ENCODE data around the gene NFIX. TPM values are rescaled to one million over a fixed set of nuclear protein-coding genes. Genes with fewer than 3 reads are reported as not detected.

NFIX gene
- total and polyA plus RNA-seq, 9 of the 15 experiments (the other 6 are each of a cell fraction or from before 2014, with no cell fraction given): 0.28 to 26.8 (median 5.4) TPM

DNA sequence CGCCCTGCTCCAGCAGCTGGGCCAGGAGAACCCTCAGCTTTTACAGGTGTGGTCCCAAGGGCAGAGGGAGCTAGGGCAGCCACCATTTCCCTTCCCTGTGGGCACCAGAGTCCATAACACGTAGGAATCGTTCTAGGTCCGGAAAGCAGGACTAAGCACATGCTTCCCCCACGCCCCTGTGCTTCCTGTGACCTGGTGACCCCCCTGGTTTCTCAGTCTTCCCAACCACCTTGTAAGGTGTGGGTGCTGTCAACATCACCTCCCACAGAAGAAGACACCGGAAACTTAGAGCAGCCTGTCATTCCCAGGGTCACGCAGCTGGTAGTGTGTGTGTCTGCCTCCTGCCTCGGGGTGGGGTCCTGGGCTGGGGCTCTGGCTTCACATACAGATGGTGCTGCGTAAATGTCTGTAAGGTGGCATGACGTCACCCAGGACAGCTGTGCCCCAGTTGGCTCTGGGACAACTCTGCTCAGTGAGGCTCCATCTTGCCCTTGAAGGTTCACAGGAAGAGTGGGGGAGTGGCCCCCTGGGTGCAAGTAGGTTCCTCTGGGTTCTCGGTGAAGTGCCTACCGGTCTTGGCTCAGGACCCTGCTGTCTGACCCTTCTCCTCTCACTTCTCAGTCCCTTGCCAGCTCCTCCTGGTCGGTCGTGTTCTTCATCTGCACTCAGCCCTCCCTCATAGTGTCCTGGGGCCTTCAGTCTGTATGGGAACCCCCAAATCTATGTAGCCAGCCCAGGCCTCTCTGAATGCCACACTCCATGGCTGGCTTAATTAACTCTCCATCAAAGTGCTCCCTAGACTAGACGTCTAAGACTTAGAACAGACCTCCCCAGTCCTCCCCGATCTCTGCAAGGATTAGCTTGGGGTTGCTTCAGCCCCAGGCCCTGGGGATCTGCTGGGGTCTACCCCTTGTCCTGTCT lies 45.7 kb upstream of the NFIX start:
- CTCF ChIA-PET (ENCODE audit: low intra/inter-chr PET ratio): no interaction called here
- Histone ChIP-seq H3K4me3 (no peak overlapping the region), H3K27me3 (ENCODE audit: control insufficient read depth in 2 of 2, insufficient read depth in 2 of 2, low read length in 2 of 2) (no peaks in the 10 kb centered on the region), H3K4me1 (replicated peaks in 1 of 2; ENCODE audit: control insufficient read depth in 2 of 2, insufficient read depth in 2 of 2, low read length in 2 of 2) (peaks cover 11 to 40% of the 10 kb centered on the region in 2 experiments; a peak in 4 of 5 replicates), H3K27ac (ENCODE audit: extremely low read depth, low read depth, low read length) (no peak overlapping the region), H2AFZ (ENCODE audit: low read depth, low read length) (no peak overlapping the region), H4K20me1 (replicated peaks; ENCODE audit: control insufficient read depth, insufficient read depth, low read length) (no peaks in the 10 kb centered on the region; the same call in 1 of the 2 replicates), H3K79me2 (ENCODE audit: control insufficient read depth, insufficient read depth, low read length) (peaks cover 57% of the 10 kb centered on the region), H3K36me3 (ENCODE audit: control insufficient read depth, insufficient read depth, low read length) (peaks cover 78% of the 10 kb centered on the region), H3K9me3 (replicated peaks; ENCODE audit: control insufficient read depth, insufficient read depth, low read depth, low read length) (no peaks in the 10 kb centered on the region), H3K4me2 (ENCODE audit: insufficient read depth, low read length) (no peak overlapping the region), H3K9ac (ENCODE audit: insufficient read depth in 1 of 2, low read depth in 2 of 2, low read length in 2 of 2) (peak overlapping the region in 1 of 2 experiments; percentile 39; a peak in 2 of 4 replicates), H3K9me1 (ENCODE audit: control insufficient read depth, insufficient read depth, low read length) (peaks cover 5% of the 10 kb centered on the region)
- POLR2A ChIA-PET: interaction anchor here (1.0 kb wide), 1 partner anchor 109 kb away, joined by 3 read pairs; no protein-coding TSS in a partner anchor
- ATAC-seq: no peak
- intact Hi-C loops (cut with micrococcal nuclease) (no loop called here), in situ Hi-C loops (cut with MboI) (no loop called here)
- no peak for DNase-seq (ENCODE audit: extremely low read depth in 1 of 4, low spot score in 3 of 4)
- 94% methylated on average over 15 of the region's 16 CpGs for WGBS (ENCODE audit: insufficient coverage, low coverage, missing lambda C conversion rate)
- BruUV-seq (replicated peaks): no TSS peak
- 0 out of 2 replicates have a peak, but pooled peaks have one; percentile 19 for TF ChIP-seq POLR2AphosphoS5 (IDR thresholded peaks at IDR 0.05; ENCODE audit: control insufficient read depth, insufficient read depth, low read depth, low read length)
- TF ChIP-seq ZEB2 (IDR thresholded peaks at IDR 0.05): no peak
- TF ChIP-seq, protein P1, sequence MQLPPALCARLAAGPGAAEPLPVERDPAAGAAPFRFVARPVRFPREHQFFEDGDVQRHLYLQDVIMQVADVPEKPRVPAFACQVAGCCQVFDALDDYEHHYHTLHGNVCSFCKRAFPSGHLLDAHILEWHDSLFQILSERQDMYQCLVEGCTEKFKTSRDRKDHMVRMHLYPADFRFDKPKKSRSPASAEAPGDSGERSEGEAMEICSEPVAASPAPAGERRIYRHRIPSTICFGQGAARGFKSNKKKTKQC (CRISPR knock-in tag; IDR thresholded peaks at IDR 0.05): 0 out of 2 replicates have a peak, but pooled peaks have one; percentile 30
- no peak for TF ChIP-seq NRF1 (conservative IDR thresholded peaks at IDR 0.05 in 1 of 2, IDR thresholded peaks at IDR 0.05 in 1 of 2)
- no peak for TF ChIP-seq KDM1A (IDR thresholded peaks at IDR 0.05)
- TF ChIP-seq NFRKB (IDR thresholded peaks at IDR 0.05; ENCODE audit: low read depth): no peak
- TF ChIP-seq, protein P2, sequence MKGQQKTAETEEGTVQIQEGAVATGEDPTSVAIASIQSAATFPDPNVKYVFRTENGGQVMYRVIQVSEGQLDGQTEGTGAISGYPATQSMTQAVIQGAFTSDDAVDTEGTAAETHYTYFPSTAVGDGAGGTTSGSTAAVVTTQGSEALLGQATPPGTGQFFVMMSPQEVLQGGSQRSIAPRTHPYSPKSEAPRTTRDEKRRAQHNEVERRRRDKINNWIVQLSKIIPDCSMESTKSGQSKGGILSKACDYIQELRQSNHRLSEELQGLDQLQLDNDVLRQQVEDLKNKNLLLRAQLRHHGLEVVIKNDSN (CRISPR knock-in tag; IDR thresholded peaks at IDR 0.05): peak; percentile 10; the same call in 1 of the 2 replicates
- TF ChIP-seq TCFL5 (CRISPR knock-in tag; conservative IDR thresholded peaks at IDR 0.05): no peak
- TF ChIP-seq U2AF2 (optimal IDR thresholded peaks at IDR 0.05; ENCODE audit: low read depth, low read length): no peak
- no peak for TF ChIP-seq GTF2E2 (tag; IDR thresholded peaks at IDR 0.05)
- TF ChIP-seq, protein P3, sequence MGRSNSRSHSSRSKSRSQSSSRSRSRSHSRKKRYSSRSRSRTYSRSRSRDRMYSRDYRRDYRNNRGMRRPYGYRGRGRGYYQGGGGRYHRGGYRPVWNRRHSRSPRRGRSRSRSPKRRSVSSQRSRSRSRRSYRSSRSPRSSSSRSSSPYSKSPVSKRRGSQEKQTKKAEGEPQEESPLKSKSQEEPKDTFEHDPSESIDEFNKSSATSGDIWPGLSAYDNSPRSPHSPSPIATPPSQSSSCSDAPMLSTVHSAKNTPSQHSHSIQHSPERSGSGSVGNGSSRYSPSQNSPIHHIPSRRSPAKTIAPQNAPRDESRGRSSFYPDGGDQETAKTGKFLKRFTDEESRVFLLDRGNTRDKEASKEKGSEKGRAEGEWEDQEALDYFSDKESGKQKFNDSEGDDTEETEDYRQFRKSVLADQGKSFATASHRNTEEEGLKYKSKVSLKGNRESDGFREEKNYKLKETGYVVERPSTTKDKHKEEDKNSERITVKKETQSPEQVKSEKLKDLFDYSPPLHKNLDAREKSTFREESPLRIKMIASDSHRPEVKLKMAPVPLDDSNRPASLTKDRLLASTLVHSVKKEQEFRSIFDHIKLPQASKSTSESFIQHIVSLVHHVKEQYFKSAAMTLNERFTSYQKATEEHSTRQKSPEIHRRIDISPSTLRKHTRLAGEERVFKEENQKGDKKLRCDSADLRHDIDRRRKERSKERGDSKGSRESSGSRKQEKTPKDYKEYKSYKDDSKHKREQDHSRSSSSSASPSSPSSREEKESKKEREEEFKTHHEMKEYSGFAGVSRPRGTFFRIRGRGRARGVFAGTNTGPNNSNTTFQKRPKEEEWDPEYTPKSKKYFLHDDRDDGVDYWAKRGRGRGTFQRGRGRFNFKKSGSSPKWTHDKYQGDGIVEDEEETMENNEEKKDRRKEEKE (IDR thresholded peaks at IDR 0.05; ENCODE audit: borderline replicate concordance in 1 of 2, control insufficient read depth in 1 of 2, low read depth in 2 of 2, low read length in 1 of 2): no peak
- TF ChIP-seq NUFIP1 (IDR thresholded peaks at IDR 0.05; ENCODE audit: partially characterized antibody): no peak
- TF ChIP-seq, protein P4, sequence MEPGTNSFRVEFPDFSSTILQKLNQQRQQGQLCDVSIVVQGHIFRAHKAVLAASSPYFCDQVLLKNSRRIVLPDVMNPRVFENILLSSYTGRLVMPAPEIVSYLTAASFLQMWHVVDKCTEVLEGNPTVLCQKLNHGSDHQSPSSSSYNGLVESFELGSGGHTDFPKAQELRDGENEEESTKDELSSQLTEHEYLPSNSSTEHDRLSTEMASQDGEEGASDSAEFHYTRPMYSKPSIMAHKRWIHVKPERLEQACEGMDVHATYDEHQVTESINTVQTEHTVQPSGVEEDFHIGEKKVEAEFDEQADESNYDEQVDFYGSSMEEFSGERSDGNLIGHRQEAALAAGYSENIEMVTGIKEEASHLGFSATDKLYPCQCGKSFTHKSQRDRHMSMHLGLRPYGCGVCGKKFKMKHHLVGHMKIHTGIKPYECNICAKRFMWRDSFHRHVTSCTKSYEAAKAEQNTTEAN (CRISPR knock-in tag; IDR thresholded peaks at IDR 0.05): no peak
- FAIRE-seq: no peak
